ENCODE results near the gene HINT2.
A peak's percentile ranks its signal among the peaks of the same experiment; 100 is the strongest.

HINT2 gene

GRCh38 chr9:35840881-35841644 is 26.2 kb upstream of the HINT2 start:
- no peak for DNase-seq

- DNase-seq = no peak
These were observed 25.1 kb upstream of the HINT2 start for GRCh38 chr9:35839926-35840325.

- DNase-seq = no peak
These were observed 21.8 kb upstream of the HINT2 start for GRCh38 chr9:35836595-35836994.

GRCh38 chr9:35835766-35836165 is 20.9 kb upstream of the HINT2 start:
- DNase-seq = no peak

- DNase-seq = peak in 1 of 6 experiments; percentile 16
These were observed 20.4 kb upstream of the HINT2 start for GRCh38 chr9:35835216-35835632.

- no peak for DNase-seq
These were observed 19.7 kb upstream of the HINT2 start for GRCh38 chr9:35834260-35835215.

GRCh38 chr9:35832814-35833213 is 18.0 kb upstream of the HINT2 start:
- no peak for DNase-seq

GRCh38 chr9:35831040-35831439 is 16.2 kb upstream of the HINT2 start:
- no peak for DNase-seq

- no peak for DNase-seq
These were observed 14.9 kb upstream of the HINT2 start for GRCh38 chr9:35829764-35830096.

- DNase-seq = peak; percentile 83 to 95 (median 90)
These were observed 14.4 kb upstream of the HINT2 start, which contains the start of gene TMEM8B for GRCh38 chr9:35829084-35829763. TMEM8B (plus strand) TSS chr9:35829228; CDS start chr9:35829448, 220 bp downstream.

GRCh38 chr9:35828716-35829083 is 13.9 kb upstream of the HINT2 start, which contains the start of gene FAM221B:
FAM221B (minus strand) TSS chr9:35828732; CDS start chr9:35826161, 2,571 bp downstream.
- DNase-seq = peak in 1 of 6 experiments; percentile 54

- no peak for DNase-seq
These were observed 12.6 kb upstream of the HINT2 start for GRCh38 chr9:35827486-35827885.

- DNase-seq = peak in 4 of 6 experiments; percentile 5 to 61 (median 38)
These were observed 11.3 kb upstream of the HINT2 start for GRCh38 chr9:35826071-35826701.

- no peak for DNase-seq
These were observed 8.1 kb upstream of the HINT2 start for GRCh38 chr9:35822926-35823325.

- DNase-seq = no peak
These were observed 5.2 kb upstream of the HINT2 start for GRCh38 chr9:35820076-35820475.

GRCh38 chr9:35818341-35818740 is 3.5 kb upstream of the HINT2 start:
- DNase-seq = no peak

- no peak for DNase-seq
These were observed 1.9 kb upstream of the HINT2 start for GRCh38 chr9:35816708-35817107.

- peak in 1 of 6 experiments; percentile 43 for DNase-seq
These were observed 569 bp downstream of the HINT2 start for GRCh38 chr9:35814106-35814840.

GRCh38 chr9:35813434-35814105 is 1.3 kb downstream of the HINT2 start:
- DNase-seq = no peak

GRCh38 chr9:35812025-35812602 is 2.7 kb downstream of the HINT2 start, which contains the start of gene SPAG8:
SPAG8 (minus strand) TSS chr9:35812262; CDS start chr9:35812147, 115 bp downstream.
- DNase-seq = peak; percentile 88 to 95 (median 94)
